ENCODE results near the gene SLC2A11.

DNA sequence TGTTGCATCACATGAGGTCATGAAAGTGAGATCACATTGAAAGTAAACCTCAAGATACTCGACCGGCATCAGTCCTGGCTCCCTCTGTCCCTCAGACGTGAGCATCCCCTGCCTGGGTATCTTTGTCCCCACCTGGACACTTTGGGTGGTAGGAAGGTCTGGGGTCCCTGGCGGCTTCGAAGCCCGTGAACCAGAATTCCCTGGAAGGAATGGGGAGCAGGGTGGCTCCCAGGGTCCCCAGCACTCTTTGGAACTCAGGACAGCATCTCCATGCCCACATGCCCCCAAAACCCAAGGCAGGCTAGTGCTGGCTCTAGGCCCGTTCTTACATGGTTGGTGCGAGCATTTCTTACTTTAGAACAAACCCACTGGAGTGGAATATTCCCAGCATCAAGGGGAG lies 26.4 kb upstream of the SLC2A11 start:
- TF ChIP-seq POLR2A (IDR thresholded peaks at IDR 0.05; ENCODE audit: low read length): no peak
- TF ChIP-seq GATA1 (IDR thresholded peaks at IDR 0.05; ENCODE audit: low read depth, low read length): no peak
